ENCODE results near the gene GUSB.

- TF ChIP-seq PPARA (CRISPR knock-in tag; IDR thresholded peaks at IDR 0.05; ENCODE audit: borderline replicate concordance) (no peak), OSR1 (CRISPR knock-in tag; IDR thresholded peaks at IDR 0.05) (no peak), RARB (CRISPR knock-in tag; IDR thresholded peaks at IDR 0.05) (no peak), ARNTL (CRISPR knock-in tag; IDR thresholded peaks at IDR 0.05; ENCODE audit: borderline replicate concordance, low read depth) (no peak), ZNF70 (CRISPR knock-in tag; IDR thresholded peaks at IDR 0.05) (no peak), PATZ1 (CRISPR knock-in tag; IDR thresholded peaks at IDR 0.05; ENCODE audit: borderline replicate concordance) (no peak), TCF4 (CRISPR knock-in tag; IDR thresholded peaks at IDR 0.05; ENCODE audit: borderline replicate concordance) (no peak), POU6F1 (CRISPR knock-in tag; IDR thresholded peaks at IDR 0.05; ENCODE audit: borderline replicate concordance, low read depth) (no peak), ZNF8 (CRISPR knock-in tag; IDR thresholded peaks at IDR 0.05) (no peak), TSHZ2 (CRISPR knock-in tag; IDR thresholded peaks at IDR 0.05) (no peak), CSRNP3 (CRISPR knock-in tag; IDR thresholded peaks at IDR 0.05) (no peak), ZFP3 (CRISPR knock-in tag; IDR thresholded peaks at IDR 0.05) (no peak), CSDC2 (CRISPR knock-in tag; IDR thresholded peaks at IDR 0.05) (no peak)
Observed at GRCh38 chr7:65972976-65973375, 9.0 kb downstream of the GUSB start.

Data from SK-N-SH treated with all-trans-retinoic acid at 6 μM for 48 hours (cell line).